HepG2 (cell line): ENCODE results near the gene RNASE9. TPM values are rescaled to one million over a fixed set of nuclear protein-coding genes. Genes with fewer than 3 reads are reported as not detected.

Experiments used
- GATAD2A ChIP-seq: IDR thresholded peaks from 2 replicates; pipeline ENCODE4 v1.6.1; 2016
- GTF3A ChIP-seq: sonication (generic); formaldehyde crosslinking; conservative IDR thresholded peaks from 2 replicates; pipeline ENCODE4 v1.4.0; 2020; ENCODE audit warnings: mild to moderate bottlenecking, missing genetic modification reagents
- IKZF4 ChIP-seq: sonication (generic); formaldehyde crosslinking; IDR thresholded peaks from 2 replicates; pipeline ENCODE4 v1.5.1; 2020; ENCODE audit warnings: borderline replicate concordance, mild to moderate bottlenecking, low read depth, missing genetic modification reagents; ENCODE audit errors: not compliant biosample characterization
- KDM2A ChIP-seq: sonication (generic); formaldehyde crosslinking; IDR thresholded peaks from 2 replicates; pipeline ENCODE4 v1.4.0; 2020; ENCODE audit warnings: low read depth, missing genetic modification reagents, borderline replicate concordance
- MED1 ChIP-seq: sonication (generic); formaldehyde crosslinking; IDR thresholded peaks from 2 replicates; pipeline ENCODE4 v1.4.0; 2020; ENCODE audit warnings: missing genetic modification reagents
- MTF2 ChIP-seq: sonication (generic); formaldehyde crosslinking; IDR thresholded peaks from 2 replicates; pipeline ENCODE4 v1.5.0; 2020; ENCODE audit warnings: missing genetic modification reagents, borderline replicate concordance
- SALL2 ChIP-seq: sonication (generic); formaldehyde crosslinking; IDR thresholded peaks from 2 replicates; pipeline ENCODE4 v1.8.1; 2023; ENCODE audit warnings: mild to moderate bottlenecking, missing genetic modification reagents, inconsistent platforms
- SOX5 ChIP-seq: IDR thresholded peaks from 2 replicates; pipeline ENCODE4 v1.6.1; 2016; ENCODE audit warnings: borderline replicate concordance
- ZNF75D ChIP-seq: sonication (generic); formaldehyde crosslinking; IDR thresholded peaks from 2 replicates; pipeline ENCODE4 v1.8.1; 2023; ENCODE audit warnings: missing genetic modification reagents, mild to moderate bottlenecking, borderline replicate concordance
- ZNF772 ChIP-seq: sonication (generic); formaldehyde crosslinking; IDR thresholded peaks from 2 replicates; pipeline ENCODE4 v1.5.0; 2020; ENCODE audit warnings: mild to moderate bottlenecking, missing genetic modification reagents
- ZNF790 ChIP-seq: sonication (generic); formaldehyde crosslinking; IDR thresholded peaks from 2 replicates; pipeline ENCODE4 v1.8.0; 2022; ENCODE audit warnings: missing genetic modification reagents, mild to moderate bottlenecking, borderline replicate concordance
- ZNF878 ChIP-seq: sonication (generic); formaldehyde crosslinking; IDR thresholded peaks from 2 replicates; pipeline ENCODE4 v1.8.1; 2023; ENCODE audit warnings: mild to moderate bottlenecking, missing genetic modification reagents, moderate library complexity
- polyA plus RNA-seq, 8 experiments: library from polyadenylated mRNA; depleted of rRNA in 3 of 8; stranded (reverse) in 7 of 8; unstranded in 1 of 8; fragments of >200 nt; fragmentation: Illumina TruSeq in 4 of 8; extraction: Trizol in 4 of 8; gene quantifications; 2 replicates each; pipeline versions ENCODE4 v1.2.1 to v1.2.3, GENCODE V29; 2011 to 2016; ENCODE audit warnings: low read depth in 4 of 8, missing spikeins in 1 of 8, mixed read lengths in 1 of 8; ENCODE audit not compliant: insufficient read depth in 1 of 8
- total RNA-seq, 5 experiments: library from RNA; depleted of rRNA; stranded (reverse); fragments of >200 nt; fragmentation: Illumina TruSeq; extraction: Trizol; gene quantifications; 2 replicates each; pipeline ENCODE4 v1.2.3, GENCODE V29; 2016; ENCODE audit warnings: low read depth in 1 of 5
- TF ChIP-seq, protein P1 (sequence below): sonication (generic); formaldehyde crosslinking; IDR thresholded peaks from 2 replicates; pipeline ENCODE4 v1.4.0; 2020; ENCODE audit warnings: missing genetic modification reagents
- TF ChIP-seq, protein P2 (sequence below): sonication (generic); formaldehyde crosslinking; IDR thresholded peaks from 2 replicates; pipeline ENCODE4 v1.5.0; 2020; ENCODE audit warnings: mild to moderate bottlenecking, missing genetic modification reagents, borderline replicate concordance
- TF ChIP-seq, protein P3 (sequence below): sonication (generic); formaldehyde crosslinking; IDR thresholded peaks from 2 replicates; pipeline ENCODE4 v1.4.0; 2020; ENCODE audit warnings: missing genetic modification reagents
- TF ChIP-seq, protein P4 (sequence below): sonication (generic); formaldehyde crosslinking; IDR thresholded peaks from 2 replicates; pipeline ENCODE4 v1.4.0; 2020; ENCODE audit warnings: missing genetic modification reagents, borderline replicate concordance

RNASE9 gene
- total and polyA plus RNA-seq, 2 of the 13 experiments (the other 11 are each of a cell fraction or from before 2014, with no cell fraction given) = not detected

DNA sequence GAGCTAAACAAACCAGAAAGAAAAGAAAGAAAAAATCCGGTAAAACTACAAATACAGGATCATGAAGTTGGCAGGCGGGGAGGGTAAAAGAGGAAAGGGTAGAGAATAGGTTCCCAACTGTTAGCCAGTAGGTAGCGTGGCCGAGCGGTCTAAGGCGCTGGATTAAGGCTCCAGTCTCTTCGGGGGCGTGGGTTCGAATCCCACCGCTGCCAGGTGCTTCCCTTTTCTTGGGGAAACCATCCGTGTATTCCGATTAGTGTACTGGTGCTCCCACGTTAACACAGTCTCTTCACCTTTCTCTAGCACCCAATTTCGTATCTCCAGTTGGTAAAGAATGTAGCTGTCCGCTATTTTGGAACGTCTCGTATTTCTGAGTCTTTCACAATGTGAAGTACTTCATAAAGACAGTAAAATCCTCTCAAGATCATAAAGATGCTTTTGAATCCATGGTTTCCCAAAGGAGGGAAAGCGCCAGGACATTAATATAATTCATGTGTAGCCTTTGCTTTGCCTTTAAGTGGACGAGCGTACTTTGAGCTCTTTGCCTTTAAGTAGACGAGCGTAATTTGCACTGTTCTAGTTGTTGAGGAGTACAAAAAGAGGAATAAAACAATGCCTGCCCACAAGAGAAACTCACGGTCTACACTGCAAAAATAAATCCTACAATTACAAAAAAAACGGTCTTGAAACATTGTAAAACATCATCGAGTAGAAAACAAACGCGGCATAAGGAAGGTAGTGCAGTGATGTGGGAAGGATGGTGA, 49.3 kb upstream of the RNASE9 start (continued):
- no peak for TF ChIP-seq ZNF790 (CRISPR knock-in tag)
- TF ChIP-seq KDM2A (CRISPR knock-in tag) = peak; percentile 71
- peak; percentile 86 for TF ChIP-seq SALL2
- TF ChIP-seq, protein P1, sequence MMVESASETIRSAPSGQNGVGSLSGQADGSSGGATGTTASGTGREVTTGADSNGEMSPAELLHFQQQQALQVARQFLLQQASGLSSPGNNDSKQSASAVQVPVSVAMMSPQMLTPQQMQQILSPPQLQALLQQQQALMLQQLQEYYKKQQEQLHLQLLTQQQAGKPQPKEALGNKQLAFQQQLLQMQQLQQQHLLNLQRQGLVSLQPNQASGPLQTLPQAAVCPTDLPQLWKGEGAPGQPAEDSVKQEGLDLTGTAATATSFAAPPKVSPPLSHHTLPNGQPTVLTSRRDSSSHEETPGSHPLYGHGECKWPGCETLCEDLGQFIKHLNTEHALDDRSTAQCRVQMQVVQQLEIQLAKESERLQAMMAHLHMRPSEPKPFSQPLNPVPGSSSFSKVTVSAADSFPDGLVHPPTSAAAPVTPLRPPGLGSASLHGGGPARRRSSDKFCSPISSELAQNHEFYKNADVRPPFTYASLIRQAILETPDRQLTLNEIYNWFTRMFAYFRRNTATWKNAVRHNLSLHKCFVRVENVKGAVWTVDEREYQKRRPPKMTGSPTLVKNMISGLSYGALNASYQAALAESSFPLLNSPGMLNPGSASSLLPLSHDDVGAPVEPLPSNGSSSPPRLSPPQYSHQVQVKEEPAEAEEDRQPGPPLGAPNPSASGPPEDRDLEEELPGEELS = 0 out of 2 replicates have a peak, but pooled peaks have one; percentile 38
- TF ChIP-seq, protein P2, sequence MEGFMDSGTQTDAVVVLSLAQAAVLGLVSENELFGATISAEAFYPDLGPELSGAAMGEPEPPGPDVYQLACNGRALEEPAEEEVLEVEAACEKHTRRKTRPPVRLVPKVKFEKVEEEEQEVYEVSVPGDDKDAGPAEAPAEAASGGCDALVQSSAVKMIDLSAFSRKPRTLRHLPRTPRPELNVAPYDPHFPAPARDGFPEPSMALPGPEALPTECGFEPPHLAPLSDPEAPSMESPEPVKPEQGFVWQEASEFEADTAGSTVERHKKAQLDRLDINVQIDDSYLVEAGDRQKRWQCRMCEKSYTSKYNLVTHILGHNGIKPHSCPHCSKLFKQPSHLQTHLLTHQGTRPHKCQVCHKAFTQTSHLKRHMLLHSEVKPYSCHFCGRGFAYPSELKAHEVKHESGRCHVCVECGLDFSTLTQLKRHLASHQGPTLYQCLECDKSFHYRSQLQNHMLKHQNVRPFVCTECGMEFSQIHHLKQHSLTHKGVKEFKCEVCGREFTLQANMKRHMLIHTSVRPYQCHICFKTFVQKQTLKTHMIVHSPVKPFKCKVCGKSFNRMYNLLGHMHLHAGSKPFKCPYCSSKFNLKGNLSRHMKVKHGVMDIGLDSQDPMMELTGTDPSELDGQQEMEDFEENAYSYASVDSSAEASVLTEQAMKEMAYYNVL (CRISPR knock-in tag) = peak; percentile 81; the same call in 1 of the 2 replicates
- TF ChIP-seq ZNF878 (CRISPR knock-in tag) = peak; percentile 93; the same call in 1 of the 2 replicates
- peak; percentile 55 for TF ChIP-seq MED1
- TF ChIP-seq IKZF4 = peak; percentile 23
- TF ChIP-seq GTF3A = peak; percentile 83
- peak; percentile 84 for TF ChIP-seq GATAD2A (CRISPR knock-in tag)
- TF ChIP-seq, protein P3, sequence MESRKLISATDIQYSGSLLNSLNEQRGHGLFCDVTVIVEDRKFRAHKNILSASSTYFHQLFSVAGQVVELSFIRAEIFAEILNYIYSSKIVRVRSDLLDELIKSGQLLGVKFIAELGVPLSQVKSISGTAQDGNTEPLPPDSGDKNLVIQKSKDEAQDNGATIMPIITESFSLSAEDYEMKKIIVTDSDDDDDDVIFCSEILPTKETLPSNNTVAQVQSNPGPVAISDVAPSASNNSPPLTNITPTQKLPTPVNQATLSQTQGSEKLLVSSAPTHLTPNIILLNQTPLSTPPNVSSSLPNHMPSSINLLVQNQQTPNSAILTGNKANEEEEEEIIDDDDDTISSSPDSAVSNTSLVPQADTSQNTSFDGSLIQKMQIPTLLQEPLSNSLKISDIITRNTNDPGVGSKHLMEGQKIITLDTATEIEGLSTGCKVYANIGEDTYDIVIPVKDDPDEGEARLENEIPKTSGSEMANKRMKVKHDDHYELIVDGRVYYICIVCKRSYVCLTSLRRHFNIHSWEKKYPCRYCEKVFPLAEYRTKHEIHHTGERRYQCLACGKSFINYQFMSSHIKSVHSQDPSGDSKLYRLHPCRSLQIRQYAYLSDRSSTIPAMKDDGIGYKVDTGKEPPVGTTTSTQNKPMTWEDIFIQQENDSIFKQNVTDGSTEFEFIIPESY (CRISPR knock-in tag) = 0 out of 2 replicates have a peak, but pooled peaks have one; percentile 28
- peak; percentile 33; the same call in 1 of the 2 replicates for TF ChIP-seq ZNF772 (CRISPR knock-in tag)
- 0 out of 2 replicates have a peak, but pooled peaks have one; percentile 40 for TF ChIP-seq SOX5 (CRISPR knock-in tag)
- TF ChIP-seq, protein P4, sequence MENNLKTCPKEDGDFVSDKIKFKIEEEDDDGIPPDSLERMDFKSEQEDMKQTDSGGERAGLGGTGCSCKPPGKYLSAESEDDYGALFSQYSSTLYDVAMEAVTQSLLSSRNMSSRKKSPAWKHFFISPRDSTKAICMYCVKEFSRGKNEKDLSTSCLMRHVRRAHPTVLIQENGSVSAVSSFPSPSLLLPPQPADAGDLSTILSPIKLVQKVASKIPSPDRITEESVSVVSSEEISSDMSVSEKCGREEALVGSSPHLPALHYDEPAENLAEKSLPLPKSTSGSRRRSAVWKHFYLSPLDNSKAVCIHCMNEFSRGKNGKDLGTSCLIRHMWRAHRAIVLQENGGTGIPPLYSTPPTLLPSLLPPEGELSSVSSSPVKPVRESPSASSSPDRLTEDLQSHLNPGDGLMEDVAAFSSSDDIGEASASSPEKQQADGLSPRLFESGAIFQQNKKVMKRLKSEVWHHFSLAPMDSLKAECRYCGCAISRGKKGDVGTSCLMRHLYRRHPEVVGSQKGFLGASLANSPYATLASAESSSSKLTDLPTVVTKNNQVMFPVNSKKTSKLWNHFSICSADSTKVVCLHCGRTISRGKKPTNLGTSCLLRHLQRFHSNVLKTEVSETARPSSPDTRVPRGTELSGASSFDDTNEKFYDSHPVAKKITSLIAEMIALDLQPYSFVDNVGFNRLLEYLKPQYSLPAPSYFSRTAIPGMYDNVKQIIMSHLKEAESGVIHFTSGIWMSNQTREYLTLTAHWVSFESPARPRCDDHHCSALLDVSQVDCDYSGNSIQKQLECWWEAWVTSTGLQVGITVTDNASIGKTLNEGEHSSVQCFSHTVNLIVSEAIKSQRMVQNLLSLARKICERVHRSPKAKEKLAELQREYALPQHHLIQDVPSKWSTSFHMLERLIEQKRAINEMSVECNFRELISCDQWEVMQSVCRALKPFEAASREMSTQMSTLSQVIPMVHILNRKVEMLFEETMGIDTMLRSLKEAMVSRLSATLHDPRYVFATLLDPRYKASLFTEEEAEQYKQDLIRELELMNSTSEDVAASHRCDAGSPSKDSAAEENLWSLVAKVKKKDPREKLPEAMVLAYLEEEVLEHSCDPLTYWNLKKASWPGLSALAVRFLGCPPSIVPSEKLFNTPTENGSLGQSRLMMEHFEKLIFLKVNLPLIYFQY = peak; percentile 33; the same call in 1 of the 2 replicates
- no peak for TF ChIP-seq ZNF75D (CRISPR knock-in tag)
- peak; percentile 73; the same call in 1 of the 2 replicates for TF ChIP-seq MTF2 (CRISPR knock-in tag)
